Stimulated activated CD4-positive, alpha-beta T cell treated with anti-CD3 and anti-CD28 coated beads, Interleukin-15, amount 100 ng/mL, for 48 hours (primary cell): Measurements from ENCODE around the gene ZNF138.

Source experiments
- DNase-seq, 2 donors: peaks; one replicate each; pipeline ENCODE4 v3.0.0-alpha.2; 2020; ENCODE audit warnings: low read depth in 2 of 2

Gene ZNF138

DNA sequence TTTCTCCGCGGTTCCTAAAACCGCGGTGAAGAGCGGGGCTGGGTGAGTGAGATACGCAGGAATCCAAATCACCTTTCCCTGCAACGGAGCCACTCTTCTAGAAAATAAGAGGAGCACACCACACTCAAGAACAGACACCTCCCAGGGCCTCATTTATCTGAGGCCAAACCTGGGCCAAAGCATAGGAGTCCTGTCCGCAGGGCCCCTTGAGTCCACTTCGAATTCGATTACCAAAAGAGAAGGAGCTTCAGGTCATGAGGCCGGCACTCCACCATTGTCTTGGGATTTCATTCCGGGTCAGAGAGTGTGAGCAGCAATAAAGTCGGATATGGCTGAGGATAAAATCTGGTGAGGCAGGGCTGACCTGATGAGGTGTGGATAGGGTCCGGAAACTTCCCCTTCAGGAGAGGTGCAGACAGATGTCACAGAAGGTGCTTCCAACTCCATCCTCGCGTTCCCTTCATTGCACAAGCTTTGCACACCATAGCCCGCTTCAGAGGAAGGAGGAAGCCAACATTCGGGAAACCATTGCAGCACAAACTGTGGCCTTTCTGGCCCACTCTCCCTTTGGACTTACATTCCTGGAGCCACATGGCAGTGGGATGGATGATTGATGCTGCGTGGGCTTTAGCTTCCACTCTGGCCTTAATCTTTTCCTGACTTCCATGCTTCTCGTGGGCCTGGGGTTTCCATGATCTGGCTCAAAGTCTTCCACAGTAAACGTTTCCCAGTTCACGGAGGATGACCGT lies 81.6 kb downstream of the ZNF138 start:
- DNase-seq, result no peak

DNA sequence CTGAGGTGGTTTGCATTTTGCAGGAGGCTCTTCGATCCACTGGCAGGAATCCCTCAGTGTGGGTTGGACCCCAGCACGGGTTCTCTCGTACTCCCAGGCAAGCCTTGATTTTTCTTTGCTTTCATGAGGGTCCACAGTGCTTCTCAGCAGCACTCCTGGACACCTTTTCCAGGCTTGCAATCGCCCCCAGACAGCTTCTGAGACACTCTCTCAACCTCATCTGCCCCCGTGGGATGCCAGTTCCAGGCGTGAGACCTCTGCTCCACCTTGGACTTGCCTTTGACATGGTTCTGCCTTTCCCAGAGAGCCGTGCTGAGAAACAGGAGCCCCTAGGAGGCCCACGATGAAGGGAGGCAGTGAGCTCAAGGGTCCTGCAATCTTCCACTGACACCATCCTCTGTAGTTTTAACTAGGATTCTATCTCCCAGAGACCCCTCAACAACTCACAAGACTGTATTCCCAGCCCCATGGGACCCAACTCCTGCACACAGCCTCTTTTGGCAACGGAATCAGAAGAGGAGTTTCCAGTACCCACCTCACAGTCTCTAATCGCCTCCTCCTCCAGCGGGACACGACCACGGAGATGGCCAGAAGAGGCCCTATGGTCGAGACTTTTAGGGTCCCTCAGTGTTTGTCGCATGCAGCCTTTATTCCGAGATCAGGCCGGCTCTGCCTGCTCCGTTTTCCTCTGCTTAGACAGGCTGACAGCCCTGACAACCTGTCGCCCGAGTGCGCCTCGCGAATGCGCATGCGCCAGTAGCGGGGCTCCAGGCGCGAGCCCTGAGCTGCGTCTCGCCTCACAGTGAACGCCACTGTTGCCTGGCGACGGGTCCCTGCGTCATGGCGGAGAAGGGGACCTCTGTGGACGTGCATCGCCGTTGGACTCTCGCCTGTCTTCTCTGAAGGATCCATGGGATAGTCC lies 82.8 kb downstream of the ZNF138 start:
- peak; percentile 59 to 62 for DNase-seq

DNA sequence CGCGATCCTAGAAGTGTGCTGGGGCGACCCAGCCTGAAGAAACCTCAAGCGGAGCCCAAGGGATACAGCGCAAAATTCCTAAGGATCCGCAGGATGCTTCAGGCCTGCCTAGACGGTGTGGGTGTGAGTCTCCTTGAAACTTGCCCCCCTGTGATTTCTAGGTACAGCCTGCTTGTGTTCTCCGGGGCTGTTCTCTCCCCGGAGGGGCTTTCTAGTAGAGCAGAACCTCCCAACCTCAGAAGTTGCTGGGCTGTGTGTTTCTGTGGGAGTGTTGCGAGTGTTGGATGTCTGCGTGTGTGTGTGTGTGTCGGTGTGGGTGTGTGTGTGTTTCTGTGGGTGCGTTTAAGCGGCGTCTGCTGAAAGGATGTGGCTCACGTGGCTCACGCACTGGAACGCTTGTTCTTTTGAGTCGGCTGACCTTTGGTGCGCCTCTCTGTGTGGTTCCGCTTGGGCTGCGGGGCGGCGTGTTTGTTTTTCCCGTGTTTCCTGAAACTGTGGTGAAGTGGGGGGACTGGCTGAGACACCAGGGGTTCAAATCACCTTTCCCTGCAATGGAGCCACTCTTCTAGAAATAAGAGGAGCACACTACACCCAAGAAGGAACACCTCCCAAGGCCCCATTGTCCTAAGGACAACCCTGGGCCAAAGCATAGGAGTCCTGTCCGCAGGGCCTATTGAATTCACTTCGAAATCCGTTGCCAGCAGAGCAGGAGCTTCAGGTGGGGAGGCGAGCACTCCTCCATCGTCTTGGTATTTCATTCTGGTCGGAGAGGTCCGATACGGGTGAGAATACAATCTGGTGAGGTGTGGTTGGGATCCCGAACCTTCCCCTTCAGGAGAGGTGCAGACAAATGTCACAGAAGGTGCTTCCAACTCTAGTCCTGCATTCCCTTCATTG lies 83.7 kb downstream of the ZNF138 start:
- no peak for DNase-seq

DNA sequence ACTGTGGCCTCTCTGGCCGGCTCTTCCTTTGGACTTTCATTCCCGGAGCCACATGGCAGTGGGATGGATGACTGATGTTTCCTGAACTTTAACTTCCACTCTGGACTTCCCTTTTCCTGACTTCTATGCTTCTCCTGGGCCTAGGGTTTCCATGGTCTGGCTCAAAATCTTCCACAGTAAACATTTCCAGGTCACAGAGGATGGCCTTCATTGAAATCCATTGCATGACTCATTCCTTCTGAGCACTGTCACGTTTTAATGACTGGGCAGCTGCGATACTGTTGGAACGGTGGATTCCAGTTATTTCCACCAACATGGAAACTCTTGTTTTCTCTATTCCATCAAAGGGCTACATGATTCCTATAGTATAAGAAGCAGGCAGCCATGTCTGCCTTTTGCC lies 84.5 kb downstream of the ZNF138 start:
- no peak for DNase-seq

DNA sequence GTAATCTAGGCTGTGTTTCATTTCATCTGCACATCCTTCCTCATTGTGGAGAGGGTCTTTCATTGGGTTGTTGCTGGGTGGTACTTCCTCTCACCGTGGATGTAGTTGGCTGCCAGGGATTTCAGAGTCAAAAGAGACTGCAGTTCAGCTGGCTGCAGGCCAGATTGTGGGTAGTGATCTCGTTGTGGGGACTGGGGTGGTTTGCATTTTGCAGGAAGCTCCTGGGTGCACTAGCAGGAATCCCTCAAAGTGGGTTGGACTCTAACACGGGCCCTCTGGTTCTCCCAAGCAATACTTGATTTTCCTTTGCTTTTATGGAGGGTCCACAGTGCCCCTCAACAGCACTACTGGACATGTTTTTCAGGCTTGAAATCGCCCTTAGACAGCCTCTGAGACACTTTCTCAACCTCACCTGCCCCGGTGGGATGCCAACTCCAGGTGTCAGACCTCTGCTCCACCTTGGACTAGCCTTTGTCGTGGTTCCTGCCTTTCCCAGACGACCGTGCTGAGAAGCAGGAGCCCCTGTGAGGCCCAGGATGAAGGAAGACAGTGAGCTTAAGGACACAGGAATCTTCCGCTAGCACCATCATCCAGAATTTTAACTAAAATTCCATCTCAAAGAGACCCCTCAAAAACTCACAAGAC lies 85.0 kb downstream of the ZNF138 start:
- DNase-seq, result no peak

DNA sequence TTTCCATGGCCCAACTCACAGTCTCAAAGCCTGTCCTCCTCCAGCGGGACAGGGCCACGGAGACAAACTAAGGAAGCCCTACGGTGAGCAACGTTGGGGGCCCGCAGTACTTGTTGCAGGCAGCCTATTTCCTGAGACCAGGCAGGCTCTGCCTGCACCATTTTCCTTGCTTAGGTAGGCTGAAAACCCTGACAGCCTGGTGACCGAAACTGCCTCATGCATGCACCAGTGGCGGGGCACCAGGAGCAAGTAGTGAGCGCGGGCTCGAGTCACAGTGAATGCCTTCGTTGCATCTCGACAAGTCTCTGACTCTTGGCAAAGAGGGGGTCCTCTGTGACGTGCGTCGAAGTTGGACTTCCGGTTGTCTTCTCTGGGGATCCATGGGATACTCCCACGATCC lies 85.6 kb downstream of the ZNF138 start:
- DNase-seq, result no peak

DNA sequence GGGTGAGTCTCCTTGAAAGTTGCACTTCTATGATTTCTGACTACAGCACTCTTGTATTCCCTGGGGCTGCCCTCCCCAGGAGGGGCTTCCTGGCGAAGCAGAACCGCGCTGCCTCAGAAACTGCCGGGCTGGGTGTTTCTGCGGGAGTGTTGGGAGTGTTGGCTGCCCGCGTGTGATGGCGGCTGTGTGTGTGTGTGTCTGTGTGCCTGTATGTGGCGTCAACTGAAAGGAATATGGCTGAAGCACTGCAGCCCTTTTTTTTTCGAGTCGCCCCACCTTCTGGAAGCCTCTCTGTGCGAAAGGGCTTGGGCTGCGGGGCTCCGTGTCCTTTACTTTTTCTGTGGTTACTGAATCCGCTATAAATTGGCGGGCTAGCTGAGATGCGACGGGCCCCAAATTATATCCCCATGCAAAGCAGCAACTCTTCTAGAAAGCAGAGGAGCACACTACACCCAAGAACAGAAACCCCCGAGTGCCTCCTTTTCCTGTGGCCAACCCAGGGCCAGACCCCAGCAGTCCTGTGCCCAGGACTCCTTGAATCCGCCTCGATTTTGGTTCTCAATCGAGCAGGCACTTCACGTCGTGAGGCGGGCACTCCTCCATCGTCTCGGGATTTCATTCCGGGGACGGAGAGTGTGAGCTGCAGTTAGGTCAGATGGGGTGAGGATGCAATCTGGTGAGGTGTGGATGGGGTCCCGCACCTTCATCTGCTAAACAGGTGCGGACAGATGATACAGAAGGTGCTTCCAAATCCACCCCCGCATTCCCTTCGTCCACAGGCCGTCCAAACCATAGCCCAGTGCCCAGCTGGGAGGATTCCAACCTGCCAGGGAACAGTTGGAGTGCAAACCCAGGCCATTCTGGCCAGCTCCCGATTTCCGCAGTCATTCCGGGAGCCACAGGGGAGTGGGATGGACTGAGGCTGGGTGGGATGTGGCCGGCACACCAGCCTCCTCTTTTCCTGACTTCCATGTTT lies 86.4 kb downstream of the ZNF138 start:
- no peak for DNase-seq

DNA sequence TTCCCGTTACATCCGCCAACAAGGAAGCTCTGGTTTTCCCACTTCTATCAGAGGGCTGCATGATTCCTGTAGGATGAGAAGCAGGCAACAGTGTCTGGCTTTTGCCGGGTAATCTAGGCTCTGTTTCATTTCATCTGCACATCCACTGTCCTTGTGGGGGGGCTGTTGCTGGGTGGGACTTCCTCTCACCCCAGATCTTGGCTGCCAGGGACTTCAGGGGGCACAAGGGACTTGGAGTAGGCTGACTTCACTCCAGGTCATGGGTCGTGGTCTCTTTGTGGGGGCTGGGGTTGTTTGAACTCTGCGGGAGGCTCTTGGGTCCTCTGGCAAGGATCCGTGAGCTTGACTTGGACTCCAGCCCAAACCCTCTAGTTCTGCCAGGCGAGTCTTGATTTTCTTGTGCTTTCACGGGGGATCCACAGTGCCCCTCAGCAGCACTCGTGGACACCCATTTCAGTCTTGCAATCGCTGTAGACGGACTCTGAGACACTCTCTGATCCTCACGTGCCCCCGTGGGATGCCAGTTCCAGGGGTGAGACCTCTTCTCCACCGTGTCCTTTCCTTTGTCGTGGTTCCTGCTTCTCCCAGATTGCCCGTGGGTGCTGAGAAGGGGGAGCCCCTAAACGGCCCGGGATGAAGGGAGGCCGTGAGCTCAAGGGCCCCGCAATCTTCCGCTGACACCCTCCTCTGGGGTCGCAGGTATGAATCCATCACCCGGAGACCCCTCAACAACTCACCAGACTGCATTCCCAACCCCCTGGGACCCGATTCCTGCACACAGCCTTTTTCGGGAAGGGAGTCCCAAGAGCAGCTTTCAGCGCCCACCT lies 87.4 kb downstream of the ZNF138 start:
- no peak for DNase-seq

DNA sequence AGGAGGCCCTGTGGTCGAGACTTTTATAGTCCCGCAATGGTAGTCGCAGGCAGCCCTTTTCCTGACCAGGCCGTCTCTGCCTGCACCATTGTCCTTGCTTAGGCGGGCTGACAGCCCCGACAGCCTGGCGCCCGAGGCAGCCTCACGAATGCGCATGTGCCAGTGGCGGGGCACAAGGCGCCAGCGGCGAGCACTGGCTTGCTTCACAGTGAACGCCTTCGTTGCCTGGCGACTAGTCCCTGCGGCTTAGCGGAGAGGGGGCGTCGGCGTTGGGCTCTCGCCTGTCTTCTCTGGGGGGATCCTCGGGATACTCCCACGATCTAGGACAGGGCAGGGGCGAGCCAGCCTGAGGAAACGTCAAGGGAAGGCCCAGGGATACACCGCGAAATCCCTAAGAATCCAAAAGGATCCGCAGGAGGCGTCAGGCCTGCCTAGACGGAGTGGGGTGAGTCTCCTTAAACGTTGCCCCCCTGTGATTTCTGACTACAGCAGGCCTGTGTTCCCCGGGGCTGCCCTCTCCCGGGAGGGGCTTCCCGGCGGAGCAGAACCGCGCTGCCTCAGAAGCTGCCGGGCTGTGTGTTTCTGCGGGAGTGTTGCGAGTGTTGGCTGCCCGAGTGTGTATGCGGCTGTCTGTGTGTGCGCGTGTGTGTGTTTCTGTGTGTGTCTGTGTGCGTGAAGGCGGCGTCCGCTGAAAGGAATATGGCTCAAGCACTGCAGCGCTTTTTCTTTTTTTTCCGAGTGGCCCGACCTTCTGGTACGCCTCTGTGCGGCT lies 88.3 kb downstream of the ZNF138 start:
- DNase-seq, result peak in 1 of 2 donors; percentile 14
